Glomerular visceral epithelial cell (primary cell): ENCODE measurements around the gene EXOSC5.
"Not testable (repeated sequence)": the region's sequence is repeated elsewhere in the genome, so short reads cannot be mapped to it uniquely, and the experiment has no call there.

Experiments used
- DNase-seq: peaks from one replicate; pipeline ENCODE4 v3.0.0-alpha.2; 2016; ENCODE audit errors: extremely low spot score

The EXOSC5 gene

DNA sequence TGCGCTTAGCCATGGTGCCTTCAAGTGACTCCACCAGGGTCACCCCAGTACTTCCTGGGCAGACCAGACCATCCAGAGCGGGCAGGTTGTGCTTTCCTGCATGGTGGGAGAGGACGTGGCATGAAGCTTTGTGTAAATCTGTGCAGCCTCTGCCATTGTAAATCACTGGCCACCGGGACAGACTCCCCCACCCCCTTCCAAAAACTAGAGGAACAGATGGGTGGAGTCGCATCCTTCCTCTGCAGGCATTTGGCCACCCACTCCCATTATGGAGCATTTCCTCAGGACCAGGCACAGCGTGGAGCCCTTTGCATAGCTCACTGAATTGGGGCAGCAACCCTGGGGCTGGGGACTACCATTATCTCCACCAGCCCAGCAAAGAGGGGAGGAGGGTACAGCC lies 8.6 kb upstream of the EXOSC5 start:
- no peak for DNase-seq

GRCh38 chr19:41403181-41403970 lies 6.2 kb upstream of the EXOSC5 start:
- no peak for DNase-seq

DNA sequence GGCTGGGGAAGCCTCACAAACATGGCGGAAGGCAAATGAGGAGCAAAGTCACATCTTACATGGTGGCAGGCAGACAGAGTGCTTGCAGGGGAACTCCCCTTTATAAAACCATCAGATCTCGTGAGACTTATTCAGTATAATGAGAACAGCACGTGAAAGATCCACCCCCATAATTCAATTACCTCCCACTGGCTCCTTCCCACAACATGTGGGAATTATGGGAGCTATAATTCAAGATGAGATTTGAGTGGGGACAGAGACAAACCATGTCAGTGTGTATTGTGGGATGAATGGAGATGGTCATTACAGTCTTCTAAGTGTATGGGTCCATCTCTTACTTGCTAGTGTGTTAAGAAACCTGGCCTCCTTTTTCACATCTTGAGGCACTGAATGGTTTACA lies 4.9 kb upstream of the EXOSC5 start:
- no peak for DNase-seq

- no peak for DNase-seq
Measured at GRCh38 chr19:41401483-41401882, 4.3 kb upstream of the EXOSC5 start.

GRCh38 chr19:41399525-41399924 lies 2.4 kb upstream of the EXOSC5 start:
- DNase-seq, result no peak

DNA sequence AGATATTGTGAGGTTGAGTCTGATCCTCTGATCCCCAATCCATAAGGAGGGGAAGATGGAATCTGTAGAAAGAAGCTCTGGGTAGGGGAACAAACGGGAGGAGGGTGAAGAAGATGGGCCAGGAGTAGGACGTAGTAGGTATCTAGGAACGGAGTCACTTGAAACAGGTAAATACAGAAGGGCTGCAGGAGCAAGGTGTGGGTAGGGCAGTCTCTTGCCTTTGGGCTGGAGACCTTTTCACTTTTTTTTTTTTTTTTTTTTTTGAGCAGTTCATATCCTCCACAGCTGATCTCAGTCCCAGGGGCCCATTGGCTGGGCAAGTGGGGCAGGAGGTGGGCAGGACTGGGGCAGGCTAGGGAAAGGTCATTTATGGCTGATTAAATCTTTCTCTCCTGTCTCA lies 1.9 kb upstream of the EXOSC5 start:
- DNase-seq, result no peak

DNA sequence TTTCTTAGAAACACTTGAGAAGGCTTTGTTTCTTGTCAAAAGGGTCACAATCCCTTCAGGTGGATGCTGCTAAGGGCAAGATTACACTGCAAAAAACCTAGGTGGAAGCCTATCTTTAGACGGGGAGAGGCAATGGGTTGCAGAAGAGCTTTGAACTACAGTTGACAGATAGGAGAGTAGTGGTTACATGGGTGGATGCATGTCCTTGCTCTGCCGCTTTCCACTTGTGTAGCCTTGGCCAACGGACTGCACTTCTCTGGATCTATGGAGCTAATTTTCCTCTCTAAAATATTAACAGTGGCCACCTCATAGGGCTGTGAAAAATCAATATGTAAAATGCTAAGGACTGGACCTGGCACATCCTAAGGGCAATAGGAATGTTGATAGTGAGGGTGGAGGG lies 1.4 kb upstream of the EXOSC5 start:
- DNase-seq, result no peak

DNA sequence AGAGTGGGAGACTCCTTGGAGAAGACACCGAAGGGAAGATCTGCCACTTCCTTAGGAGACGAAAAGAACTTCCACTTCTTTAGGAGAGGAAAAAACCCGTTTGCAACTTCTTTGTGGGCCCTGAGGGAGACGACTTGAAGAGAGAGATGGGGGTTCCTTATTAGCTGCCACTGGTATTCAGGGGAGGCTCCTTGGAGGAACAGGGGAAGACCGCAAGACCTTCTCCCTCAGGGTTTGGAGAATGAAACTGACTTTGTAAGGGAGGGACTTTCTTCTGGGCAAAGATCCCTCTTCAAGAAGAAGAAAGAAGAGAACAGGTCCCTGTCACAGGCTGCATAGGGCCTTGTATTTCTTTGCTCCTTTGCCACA lies 875 bp upstream of the EXOSC5 start:
- DNase-seq, result no peak

- DNase-seq, result no peak
Measured at GRCh38 chr19:41395355-41395754, 1.8 kb downstream of the EXOSC5 start.

DNA sequence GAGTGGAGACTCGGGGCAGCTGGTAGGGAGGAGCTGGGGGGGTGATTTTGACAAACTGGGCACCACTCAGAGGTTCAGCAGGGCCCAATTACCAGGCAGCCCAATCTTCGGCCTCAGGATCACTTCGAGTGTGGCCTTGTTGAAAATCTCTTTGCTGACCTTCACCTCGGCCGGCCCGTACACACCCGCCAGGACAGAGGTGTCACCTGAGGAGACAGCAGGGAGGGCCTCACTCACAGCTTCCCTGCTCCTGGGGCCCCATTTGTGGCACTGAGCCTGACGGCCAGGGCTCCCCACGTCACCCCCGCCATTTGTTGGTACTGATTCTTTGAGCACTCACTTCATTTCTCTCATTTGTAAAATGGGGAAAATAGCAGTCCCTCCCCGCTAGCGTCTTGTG lies 4.4 kb downstream of the EXOSC5 start:
- DNase-seq, result no peak

DNA sequence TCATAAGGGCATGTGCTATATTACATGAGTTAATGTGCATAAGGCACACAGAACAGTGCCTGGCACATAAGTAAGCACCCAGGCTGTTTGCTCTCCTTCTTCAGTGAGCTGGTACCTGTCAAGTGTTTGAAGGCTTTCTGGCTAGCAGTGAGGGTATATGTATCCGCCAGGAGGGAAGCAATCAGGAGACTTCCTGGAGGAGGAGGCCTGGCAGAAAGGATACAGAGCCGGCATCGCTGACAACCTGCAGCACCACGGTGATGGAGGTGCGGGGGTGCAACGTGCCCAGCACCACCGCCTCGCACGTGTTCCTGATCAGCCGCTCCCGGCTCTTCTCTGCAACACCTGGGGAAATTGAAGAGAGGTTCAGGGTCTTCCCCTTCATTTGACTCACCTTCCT lies 5.5 kb downstream of the EXOSC5 start:
- DNase-seq, result no peak

DNA sequence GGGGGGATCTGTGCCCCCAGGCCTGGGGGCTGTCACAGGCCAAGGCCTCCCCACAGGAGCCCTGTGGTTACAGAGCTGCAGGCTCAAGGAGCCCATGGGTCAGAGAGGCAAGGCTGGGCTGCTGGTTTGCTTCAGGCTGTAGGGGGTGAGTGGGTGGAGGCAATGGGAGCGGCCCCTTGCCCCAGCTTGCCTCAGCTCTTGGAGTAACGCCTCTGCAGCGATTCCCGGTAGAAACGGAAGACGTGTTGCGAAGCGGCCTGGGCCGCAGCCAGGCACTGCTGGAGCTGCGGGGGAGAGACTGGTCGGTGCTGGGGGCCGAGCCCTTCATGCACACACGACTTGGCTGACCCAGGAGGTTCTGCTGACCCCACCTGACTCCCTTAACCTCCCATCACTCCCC lies 10.7 kb downstream of the EXOSC5 start:
- DNase-seq, result no peak

DNA sequence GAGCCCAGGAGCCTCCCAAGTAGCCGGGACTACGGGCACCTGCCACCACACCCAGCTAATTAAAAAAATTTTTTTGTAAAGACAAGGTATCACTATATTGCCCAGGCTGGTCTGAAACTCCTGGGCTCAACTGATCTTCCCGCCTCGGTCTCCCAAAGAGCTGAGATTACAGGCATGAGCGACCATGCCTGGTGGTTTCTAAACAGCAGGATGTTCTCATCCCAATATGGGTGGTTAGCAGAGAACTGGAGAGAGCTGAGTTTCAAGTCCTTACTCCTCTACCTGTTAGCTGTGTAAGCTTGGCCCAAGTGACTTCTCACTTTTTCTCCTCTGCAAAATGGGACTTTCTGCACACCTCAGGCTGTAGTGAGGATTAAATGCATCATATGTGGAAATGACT lies 12.8 kb downstream of the EXOSC5 start:
- peak; percentile 52 for DNase-seq

DNA sequence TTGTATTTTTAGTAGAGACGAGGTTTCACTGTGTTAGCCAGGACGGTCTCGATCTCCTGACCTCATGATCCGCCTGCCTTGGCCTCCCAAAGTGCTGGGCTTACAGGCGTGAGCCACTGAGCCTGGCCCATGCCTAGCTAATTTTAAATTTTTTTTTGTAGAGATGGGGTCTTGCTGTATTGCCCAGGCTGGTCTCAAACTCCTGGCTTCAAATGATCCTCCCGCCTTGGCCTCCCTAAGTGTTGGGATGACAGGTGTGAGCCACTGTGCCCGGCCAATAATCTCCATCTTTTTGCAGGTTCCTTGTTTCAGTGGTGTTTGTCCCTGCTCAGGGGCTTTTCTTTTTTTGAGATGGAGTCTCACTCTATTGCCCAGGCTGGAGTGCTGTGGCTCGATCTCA lies 15.6 kb downstream of the EXOSC5 start:
- DNase-seq, result not testable (repeated sequence)

DNA sequence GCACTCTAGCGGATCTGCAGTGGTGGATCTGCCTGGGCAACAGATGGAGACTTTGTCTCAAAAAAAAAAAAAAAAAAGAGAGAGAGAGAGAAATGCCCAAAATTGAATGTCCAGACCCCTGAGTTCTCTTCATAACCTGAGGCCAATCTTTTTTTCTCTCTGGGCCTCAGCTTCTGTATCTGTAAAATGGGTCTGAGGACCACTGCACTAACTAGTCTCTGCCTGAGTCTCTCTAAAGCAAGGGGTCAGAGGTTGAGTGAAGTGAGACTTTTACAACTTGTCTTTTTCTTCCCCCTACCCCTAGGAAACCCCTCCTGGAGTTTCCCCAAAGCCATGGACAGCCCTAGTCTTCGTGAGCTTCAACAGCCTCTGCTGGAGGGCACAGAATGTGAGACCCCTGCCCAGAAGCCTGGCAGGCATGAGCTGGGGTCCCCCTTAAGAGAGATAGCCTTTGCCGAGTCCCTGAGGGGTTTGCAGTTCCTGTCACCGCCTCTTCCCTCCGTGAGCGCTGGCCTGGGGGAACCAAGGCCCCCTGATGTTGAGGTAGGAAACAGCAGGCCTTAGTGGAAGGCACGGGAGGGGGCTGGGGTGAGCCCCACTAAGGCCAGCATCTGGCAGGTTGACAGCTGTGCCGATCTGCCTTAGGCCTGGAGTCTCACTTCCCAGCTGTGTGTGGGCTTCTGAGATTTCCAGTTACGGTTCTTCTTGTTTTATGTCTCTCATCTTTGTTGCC lies 19.0 kb downstream of the EXOSC5 start:
- DNase-seq, result no peak

GRCh38 chr19:41376998-41377365 lies 20.2 kb downstream of the EXOSC5 start:
- DNase-seq, result no peak

GRCh38 chr19:41376241-41376997 lies 20.7 kb downstream of the EXOSC5 start, which contains the start of gene TMEM91:
Gene TMEM91 (plus strand): TSS chr19:41376533. CDS start chr19:41378310, 1,777 bp downstream.
- no peak for DNase-seq

DNA sequence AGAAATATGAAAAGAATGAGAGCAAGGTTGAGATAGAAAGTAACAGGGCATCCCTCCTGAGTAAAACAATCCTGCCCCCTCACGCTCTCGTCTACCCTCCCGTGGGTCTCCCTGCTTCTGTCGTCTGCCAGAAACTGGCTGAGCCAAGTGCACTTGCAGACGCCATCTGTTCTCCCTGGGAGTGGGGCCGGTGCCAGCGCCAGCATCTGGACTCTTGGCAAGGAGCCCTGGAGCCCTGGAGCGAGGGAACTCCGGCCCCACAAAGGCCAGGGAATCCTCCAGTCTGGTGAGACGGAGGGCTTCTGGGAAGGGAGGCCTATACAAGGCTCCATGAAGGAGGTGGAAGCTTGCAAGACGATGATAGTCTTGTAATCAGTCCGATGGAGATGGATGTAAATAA lies 23.2 kb downstream of the EXOSC5 start:
- DNase-seq, result peak; percentile 48

DNA sequence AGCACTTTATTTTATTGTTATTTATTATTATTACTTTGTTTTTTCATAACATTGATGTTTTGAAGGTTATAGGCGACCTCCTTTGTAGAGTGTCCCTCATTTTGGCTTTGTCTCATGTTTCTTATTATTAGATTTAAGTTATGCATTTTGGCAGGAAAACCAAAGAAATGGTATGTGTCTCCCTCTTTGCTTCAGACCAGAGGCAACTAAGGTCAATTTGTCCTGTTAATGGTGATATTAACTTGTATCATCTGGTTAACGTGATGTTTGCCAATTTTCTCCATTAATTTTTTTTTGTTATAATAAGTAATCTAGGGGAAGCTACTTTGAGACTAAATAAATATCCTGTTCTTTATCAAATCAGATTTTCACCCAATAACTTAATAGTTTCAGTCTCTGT lies 24.7 kb downstream of the EXOSC5 start:
- no peak for DNase-seq

GRCh38 chr19:41371541-41371940 lies 25.6 kb downstream of the EXOSC5 start:
- DNase-seq, result no peak

GRCh38 chr19:41371119-41371518 lies 26.0 kb downstream of the EXOSC5 start:
- DNase-seq, result not testable (repeated sequence)

DNA sequence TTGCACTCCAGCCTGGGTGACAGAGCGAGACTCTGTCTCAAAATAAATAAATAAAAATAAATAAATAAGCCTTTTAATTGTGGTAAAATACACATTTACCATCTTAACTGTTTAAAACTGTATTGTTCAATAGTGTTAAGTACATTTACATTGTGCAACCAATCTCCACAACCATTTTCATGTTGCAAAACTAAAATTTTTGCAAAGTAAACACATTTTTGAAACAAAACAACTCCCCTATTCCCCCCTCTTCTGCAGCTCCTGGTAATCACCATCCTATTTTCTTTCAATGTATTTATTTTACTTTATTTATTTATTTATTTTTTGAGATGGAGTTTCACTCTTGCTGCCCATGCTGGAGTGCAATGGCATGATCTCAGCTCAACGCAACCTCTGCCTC lies 27.4 kb downstream of the EXOSC5 start:
- DNase-seq, result no peak

DNA sequence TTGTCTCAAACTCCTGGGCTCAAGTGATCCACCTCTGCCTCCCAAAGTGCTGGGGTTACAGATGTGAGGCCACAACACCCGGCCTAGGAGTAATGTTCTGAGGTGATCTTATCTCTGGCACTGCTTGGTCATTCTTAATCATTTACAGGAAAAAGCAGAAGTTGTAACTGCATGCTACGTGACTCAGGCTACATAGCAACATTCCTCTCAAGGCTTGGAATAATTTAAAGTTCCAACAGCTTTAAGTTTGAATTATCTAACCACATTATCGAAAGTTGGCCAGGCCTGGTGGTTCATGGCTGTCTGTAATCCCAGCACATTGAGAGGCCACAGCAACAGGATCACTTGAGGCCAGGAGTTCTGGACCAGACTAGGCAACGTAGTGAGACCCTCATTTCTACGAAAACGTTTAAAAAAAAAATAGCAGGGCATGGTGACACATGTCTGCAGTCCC lies 29.3 kb downstream of the EXOSC5 start:
- peak; percentile 86 for DNase-seq
